ENCODE measurements around the gene PPWD1. TPM values are rescaled to one million over a fixed set of nuclear protein-coding genes. Genes with fewer than 3 reads are reported as not detected.

PPWD1 gene
- total and polyA plus RNA-seq, 4 donors = 48.0 to 66.7 (median 53.2) TPM

Small RNA genes within 50 kb of the gene (small RNA-seq; reads per million reads assigned to genes)
- not detected for gene RNU6-540P (ENCODE audit: low replicate concordance)

Other genes with a start within 250 kb of the PPWD1 start
- gene ADAMTS6, start 81.4 kb upstream of the PPWD1 start, total RNA-seq = 10 to 100 TPM; 20.3 to 22.0 TPM
- 1 to 10 TPM; 5.3 to 6.9 TPM for gene ADAMTS6, start 81.4 kb upstream of the PPWD1 start, polyA plus RNA-seq (ENCODE audit: insufficient read length in 2 of 2)
- gene CENPK, start 128 bp upstream of the PPWD1 start, total RNA-seq = 10 to 100 TPM; 13.8 to 16.0 TPM
- 10 to 100 TPM; 17.5 to 18.3 TPM for gene CENPK, start 128 bp upstream of the PPWD1 start, polyA plus RNA-seq (ENCODE audit: insufficient read length in 2 of 2)
- gene TRIM23, start 61.0 kb downstream of the PPWD1 start, total RNA-seq = 10 to 100 TPM; 38.3 to 79.5 TPM
- 10 to 100 TPM; 29.7 to 42.3 TPM for gene TRIM23, start 61.0 kb downstream of the PPWD1 start, polyA plus RNA-seq (ENCODE audit: insufficient read length in 2 of 2)
- gene SHLD3, start 61.7 kb downstream of the PPWD1 start, total RNA-seq = 1 to 10 TPM; 4.8 to 6.2 TPM
- 1 to 10 TPM; 4.3 to 4.6 TPM for gene SHLD3, start 61.7 kb downstream of the PPWD1 start, polyA plus RNA-seq (ENCODE audit: insufficient read length in 2 of 2)
- 10 to 100 TPM; 41.3 to 55.6 TPM for gene TRAPPC13, start 61.7 kb downstream of the PPWD1 start, total RNA-seq
- gene TRAPPC13, start 61.7 kb downstream of the PPWD1 start, polyA plus RNA-seq (ENCODE audit: insufficient read length in 2 of 2) = 10 to 100 TPM; 33.2 to 33.7 TPM
- gene SGTB, start 158.8 kb downstream of the PPWD1 start, total RNA-seq = 10 to 100 TPM; 13.1 to 42.7 TPM
- 10 to 100 TPM; 20.2 to 30.3 TPM for gene SGTB, start 158.8 kb downstream of the PPWD1 start, polyA plus RNA-seq (ENCODE audit: insufficient read length in 2 of 2)
- 10 to 100 TPM; 21.7 to 38.6 TPM for gene NLN, start 158.9 kb downstream of the PPWD1 start, total RNA-seq
- gene NLN, start 158.9 kb downstream of the PPWD1 start, polyA plus RNA-seq (ENCODE audit: insufficient read length in 2 of 2) = 10 to 100 TPM; 22.3 to 26.1 TPM